NCI-H345 (cell line): ENCODE measurements around the gene ST7.
A peak's percentile ranks its signal among the peaks of the same experiment; 100 is the strongest.
"Not testable (repeated sequence)": the region's sequence is repeated elsewhere in the genome, so short reads cannot be mapped to it uniquely, and the experiment has no call there.

Experiments used
- DNase-seq: peaks from one replicate; lab custom pipeline; 2025; lab: John Stamatoyannopoulos, UW

The ST7 gene

DNA sequence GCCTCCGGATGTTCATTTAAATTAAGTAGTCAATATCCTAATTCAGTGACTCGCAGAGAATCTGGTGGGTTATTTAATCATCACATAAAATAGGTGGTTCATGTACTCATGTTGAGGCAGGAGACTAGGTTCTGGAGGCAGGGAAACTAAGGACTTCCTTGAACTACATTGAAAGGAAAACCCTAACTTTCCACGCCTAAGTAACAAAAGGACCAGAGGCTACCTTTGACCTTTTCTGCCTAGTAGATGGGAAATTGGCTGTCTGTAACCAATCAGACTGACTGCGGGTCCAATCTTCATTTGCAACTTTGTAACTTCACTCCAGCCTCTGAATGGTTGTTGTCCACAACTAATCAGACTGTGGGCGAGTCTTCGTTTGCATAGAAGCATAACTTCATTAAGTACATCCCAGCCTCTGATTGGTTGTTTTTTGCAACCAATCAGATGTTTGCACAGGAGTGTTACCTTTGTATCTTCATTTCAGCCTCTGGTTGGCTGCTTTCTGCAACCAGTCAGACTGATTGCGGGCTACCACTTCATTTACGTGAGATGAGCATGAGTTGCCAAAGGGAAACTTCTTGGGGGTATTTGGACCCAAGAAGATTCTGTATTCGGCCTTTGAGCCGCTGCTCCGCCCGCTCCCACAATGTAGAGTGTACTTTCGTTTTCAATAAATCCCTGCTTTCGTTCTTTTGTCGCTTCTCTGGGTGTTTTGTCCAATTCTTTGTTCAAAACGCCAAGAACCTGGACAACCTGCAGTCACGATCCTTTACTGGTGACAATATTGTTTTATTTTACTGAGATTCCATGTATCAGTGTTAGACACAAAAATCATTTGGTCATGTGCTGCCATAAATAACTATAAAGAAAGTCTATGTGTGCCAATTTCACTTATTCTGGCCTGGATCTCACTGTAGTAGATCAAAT is 1.7 kb upstream of the ST7 start:
- DNase-seq: no peak

DNA sequence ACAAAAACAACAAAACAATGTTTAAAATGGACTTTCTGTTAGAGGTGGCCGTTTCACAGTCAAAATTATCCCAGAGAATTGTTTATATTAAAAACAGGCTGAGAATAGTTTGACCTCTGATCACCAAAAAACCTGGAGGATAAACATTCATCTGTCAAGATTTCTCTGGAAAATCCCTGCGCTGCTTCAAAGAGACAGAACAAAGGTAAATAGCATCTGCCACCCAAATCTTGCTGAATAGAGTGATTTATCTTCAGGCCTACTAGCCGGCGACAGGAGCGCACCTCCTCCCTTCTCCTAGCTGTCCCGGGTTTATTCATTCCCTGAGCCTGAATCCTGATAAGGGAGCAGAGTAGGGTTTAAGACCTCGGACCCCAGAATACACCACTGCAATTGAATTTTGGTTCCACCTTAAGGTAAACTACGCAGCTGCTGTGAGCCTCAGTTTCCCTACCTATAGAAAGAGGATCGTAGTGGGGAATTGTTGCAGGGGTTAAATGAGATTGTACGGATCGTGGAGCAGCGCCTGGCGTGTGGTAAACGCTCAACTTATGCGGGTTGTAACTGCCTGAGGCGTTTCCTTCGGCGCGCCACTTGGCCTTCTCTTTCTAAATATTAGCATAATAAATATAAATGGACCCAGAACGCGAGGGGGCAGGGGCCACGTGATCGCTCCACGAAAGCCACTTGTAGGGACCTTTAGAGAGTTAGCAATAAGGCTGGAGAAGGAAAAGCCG is 498 bp upstream of the ST7 start:
- DNase-seq: peak; percentile 70

DNA sequence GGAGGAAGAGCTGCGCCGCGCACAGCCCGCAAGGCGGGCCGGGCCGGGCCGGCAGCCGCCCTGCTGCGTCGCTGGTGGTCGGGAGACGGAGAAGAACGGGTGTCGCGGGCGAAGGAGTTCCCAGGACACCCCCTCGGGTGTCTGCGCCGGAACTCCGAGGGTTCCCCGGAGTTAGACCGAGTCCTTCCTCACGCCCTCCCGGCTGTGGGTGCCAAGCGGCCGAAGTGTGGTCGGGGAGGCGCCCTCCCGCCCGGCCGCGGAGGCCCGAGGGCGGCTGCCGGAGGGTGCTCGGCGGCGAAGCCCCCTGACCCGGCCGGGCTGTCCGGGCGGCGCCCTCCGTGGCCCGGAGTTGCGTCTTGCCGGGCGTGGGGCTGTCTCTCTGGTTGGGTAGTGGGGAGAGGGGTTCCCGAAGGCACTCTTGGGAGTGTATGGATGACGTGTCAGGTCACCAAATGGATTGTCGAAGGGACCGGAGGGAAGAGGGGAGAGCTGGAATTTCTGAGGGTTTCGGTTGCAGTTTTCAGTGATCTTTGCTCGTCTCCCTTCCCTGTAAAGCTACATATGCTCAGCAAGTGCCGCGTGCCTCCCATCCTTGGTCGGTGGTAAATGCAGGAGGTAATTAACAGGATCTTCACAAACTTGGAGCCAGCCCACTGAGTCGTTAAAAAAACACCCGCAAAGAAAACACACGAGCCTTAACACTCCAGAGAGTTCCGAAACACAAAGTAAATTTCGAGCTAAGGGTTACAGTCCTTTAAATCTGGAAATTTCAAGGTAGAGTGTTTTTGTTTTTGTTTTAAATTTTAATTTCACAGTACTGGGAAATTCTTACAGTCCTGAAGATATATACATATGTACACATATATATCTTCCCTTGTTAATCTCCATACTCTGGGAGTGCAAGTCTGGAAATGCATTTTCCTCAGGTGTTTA is 871 bp downstream of the ST7 start:
- DNase-seq: peak; percentile 78

DNA sequence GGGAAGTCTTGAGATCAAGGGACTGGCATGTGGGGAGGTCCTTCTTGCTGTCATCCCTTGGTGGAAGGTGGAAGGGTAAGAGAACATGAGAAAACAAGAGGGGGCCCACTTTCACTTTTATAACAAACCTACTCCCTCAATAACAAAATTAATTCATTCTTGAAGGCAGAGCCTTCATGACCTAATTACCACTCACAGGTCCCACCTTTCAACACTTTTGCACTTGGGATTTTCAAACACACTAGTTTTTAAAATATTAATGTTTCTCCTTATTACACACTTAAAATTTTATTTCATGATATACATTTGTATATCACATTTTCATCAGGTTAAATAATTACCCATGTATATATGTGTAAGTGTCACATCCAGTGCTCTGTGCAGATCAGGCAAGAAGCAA is 2.0 kb downstream of the ST7 start:
- DNase-seq: no peak

DNA sequence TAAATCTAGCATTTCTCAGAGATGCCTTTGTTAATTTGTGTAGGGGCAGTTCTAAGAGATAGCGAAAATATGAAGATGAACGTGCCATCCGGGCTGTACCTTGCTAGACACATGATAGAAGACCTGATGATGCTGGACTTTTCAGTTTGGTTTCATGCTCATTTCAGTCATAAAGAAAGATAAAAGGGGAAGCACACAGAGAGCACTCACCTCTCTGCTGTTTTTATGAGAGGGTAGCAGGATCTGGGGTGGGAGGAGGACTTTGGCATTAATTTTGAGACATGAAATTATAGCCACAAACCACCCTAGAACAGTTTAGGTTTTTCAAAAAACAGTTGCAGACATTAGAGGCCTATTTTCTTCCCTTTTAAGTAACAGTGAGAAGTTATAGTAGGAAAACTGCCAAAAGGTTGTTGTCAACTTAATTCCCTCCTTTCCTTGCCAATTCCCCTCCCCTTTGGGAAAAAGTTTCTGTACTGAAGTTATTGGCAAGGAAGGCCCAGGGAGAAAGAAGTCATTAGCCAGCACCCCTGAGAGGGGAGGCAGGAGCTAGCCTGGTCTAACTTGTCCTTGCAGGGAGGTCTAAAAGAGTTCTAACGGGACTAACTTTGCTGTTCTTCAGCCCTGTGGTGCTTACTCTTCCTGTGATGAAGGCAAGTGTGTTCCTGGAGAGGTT is 2.6 kb downstream of the ST7 start:
- DNase-seq: no peak

DNA sequence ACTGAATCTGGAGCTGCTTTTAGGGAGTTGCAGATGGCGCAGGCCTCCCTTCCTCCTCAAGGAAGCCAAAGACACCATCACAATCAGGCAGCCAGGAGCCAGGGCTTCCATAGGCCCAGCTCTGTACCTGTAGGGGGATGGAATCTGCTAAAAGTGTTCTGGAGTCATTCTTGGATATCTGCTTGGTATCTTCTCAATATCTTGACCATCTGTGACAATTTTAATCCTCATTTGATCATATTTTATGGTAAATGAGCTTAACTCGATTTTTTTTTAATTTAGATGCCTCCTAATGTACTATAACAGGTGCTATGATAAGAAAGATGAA is 3.1 kb downstream of the ST7 start:
- DNase-seq: no peak

DNA sequence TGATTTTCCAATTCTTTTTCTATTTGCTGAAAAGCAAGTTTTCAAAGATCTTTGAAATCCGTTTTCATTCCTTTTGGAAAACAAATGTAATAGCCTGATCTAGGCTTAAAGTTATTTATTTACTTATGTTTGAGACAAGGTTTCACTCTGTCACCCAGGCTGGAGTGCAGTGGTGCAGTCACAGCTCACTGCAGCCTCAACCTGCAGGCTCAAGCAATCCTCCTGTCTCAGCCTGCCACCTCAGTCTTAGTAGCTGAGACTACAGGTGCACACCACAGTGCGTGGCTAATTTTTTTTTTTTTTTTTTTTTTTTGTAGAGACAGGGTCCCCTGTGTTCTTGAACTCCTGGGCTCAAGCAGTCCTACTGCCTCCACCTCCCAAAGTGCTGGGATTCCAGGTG is 4.6 kb downstream of the ST7 start:
- no peak for DNase-seq

DNA sequence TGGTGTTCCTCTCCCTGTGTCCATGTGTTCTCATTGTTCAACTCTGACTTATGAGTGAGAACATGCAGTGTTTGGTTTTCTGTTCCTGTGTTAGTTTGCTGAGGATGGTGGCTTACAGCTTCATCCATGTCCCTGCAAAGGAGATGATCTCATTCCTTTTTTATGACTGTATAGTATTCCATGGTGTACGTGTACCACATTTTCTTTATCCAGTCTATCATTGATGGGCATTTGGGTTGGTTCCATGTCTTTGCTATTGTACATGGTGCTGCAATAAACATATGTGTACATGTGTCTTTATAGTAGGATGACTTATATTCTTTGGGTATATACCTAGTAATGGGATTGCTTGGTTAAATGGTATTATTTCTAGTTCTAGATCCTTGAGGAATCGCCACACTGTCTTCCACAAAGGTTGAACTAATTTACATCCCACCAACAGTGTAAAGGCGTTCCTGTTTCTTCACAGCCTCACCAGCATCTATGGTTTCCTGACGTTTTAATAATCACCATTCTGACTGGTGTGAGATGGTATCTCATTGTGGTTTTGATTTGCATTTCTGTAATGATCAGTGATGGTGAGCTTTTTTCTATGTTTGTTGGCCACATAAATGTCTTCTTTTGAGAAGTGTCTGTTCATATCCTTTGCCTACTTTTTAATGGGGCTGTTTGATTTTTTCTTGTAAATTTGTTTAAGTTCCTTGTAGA is 8.8 kb downstream of the ST7 start:
- not testable (repeated sequence) for DNase-seq

DNA sequence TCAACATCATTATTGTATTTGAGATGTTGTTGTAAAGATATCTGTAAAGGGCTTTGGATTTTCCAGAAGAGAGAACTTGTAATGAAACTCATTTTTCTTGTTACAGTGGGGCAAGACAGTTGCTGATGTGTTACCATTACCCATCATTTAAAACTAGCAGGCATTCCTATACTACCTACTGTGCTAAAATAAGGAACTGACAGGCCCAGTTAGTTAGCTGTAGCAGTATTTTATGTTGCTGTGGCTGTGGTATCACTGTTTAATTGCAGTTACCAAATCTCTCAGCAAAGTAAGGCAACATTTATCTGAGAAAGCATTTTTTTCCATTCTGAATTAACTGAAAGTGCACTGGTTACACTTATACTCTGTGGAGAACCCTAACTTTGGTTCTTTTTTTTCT is 9.9 kb downstream of the ST7 start:
- DNase-seq: no peak

DNA sequence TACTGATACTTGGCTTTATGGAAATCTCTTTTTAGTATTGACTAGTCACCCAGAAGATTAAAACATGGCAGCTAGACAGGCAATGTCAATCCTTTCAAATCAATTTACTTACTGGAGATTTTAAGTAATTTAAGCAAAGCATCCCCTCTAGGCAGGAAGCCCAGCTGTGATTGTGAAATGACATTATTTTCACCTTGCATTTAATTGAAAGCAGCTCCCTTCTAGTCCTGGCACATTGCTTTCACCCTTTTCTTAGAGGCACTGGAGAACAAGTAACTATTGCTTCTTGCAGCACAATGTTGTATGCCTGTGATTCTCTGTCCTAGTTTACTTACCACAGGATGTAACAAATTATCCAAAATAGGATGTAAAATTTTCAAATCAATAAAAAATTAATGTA is 13.3 kb downstream of the ST7 start:
- DNase-seq: no peak

DNA sequence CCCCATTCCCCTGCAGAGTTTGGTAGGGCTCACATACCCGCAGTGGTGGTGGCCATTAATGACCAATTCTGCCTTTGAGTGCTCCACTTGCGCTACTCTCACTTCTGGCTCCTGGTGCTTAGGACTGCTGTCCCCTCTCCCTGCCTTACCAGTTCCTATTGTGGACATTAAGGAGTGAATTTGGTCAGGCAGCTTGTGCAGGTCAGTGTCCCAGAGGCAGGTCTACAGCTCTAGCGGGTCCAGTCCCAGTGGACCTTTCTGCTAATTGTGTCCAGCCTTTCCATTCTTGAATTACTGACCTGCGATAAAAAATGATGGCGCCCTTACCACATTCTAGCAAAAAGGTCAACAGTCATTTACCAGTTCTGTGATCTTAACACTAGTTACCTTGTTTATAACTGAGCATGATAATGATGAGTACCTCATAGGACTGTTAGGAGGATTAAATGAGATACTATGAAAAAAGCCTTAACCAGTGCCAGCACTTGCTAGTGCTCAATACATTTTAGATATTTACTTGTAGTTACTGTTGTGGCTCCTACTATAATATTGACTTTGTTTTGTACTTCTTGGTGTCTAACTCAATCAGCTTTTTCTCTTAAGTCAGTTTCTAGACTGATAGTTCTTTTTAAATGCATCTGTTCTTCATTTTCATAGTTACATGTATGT is 14.1 kb downstream of the ST7 start:
- DNase-seq: no peak

DNA sequence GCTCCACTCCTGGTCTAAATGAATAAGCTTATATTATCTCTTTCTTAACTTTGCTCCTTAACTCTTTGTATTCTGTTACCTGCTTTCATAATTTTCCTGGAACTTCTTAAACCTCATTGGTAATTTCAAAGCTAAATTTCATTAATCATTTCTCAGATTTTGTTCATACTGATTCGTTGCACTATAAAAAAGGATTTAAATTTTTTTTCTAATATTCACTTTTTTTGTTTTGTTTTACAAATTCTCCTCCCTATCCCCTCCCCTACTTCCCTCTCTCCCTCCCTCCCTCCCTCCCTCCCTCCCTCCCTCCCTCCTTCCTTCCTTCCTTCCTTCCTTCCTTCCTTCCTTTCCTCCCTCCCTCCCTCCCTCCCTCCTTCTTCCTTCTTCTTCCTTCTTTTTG is 14.7 kb downstream of the ST7 start:
- DNase-seq: no peak

DNA sequence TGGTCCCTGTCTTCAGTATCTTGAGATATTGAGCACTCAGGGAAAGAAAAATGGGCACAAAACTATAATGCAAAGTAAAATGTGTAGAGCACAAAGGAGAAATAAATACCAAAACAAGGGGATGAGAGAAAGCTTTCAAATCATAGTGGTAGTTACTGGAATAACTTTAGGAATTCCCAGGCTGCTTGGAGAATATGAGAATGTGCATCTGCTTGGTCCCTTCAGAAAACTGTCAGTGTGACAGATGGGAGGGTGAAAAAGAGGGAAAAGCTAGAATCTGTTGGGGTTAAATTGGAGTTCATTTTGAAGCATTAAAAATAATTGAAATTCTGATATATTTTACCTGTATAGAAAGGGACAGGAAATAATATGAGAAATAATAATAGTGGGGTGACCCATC is 15.3 kb downstream of the ST7 start:
- no peak for DNase-seq

DNA sequence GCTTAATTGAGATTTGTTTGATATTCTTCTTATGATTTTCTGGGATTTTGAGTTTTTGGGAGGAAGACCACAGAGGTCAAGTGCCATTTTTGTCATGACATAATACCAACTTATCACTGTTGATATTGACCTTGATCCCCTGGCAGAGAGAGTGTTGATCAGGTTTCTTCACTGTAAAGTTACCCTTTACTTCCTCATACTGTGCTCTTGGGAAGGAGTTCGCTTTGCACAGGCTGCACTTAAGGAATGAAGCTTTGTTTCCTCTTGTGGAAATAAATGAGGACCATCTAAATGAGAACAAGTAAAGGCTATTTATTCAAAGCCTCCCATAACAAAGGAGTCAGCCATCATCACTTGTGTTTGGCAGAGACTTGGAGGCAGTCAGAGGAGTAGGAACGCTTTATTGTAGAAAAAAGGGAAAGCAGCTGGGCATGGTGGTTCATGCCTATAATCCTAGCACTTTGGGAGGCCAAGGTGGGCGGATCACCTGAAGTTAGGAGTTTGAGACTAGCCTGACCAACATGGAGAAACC is 16.1 kb downstream of the ST7 start:
- DNase-seq: no peak

DNA sequence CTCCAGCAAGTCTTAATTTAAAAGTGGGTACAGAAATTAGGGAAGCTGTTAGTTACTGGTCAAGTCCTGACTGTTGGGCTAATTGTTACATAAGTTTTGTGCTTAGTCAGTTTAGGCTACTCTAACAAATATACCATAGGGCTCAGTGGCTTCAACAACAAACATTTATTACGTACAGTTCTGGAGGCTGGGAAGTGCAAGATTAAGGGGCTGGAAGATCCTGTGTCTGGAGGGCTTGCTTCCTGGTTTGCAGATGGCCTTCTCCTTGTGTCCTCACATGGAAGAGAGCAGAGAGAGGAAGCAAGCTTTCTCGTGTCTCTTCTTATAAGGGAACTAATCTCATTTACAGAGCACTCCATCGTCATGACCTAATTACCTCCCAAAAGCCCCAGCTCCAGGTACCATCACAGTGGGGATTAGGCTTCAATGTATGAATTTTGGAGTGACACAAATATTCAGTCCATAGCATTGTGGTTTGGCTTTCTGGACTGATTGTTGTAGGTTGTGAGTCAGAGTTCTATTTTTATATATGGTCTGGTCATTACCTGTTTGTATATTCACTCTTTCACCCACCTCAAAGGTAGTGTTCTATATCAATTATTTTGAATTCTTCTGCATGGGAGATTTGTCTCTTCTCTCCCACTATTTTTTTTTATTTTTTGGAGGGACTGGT is 17.1 kb downstream of the ST7 start:
- DNase-seq: no peak

DNA sequence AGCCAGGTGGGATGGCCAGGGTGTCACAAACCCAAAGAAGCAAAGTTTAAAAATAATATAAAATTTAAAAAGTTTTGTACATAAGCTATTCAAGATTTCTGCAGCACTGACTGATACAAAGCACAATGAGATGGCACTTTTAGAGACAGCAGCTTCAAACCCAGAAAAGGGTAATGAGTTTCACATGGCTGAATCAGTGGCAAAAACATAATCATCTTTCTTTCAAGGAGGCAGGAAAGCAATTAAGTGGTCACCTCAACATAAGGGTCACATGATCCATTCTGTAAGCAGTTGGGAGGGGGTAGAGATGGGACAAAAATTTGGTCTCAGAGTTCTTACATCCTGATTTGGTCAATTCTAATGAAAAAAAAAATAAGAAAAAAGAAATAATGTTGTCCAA is 17.9 kb downstream of the ST7 start:
- not testable (repeated sequence) for DNase-seq

DNA sequence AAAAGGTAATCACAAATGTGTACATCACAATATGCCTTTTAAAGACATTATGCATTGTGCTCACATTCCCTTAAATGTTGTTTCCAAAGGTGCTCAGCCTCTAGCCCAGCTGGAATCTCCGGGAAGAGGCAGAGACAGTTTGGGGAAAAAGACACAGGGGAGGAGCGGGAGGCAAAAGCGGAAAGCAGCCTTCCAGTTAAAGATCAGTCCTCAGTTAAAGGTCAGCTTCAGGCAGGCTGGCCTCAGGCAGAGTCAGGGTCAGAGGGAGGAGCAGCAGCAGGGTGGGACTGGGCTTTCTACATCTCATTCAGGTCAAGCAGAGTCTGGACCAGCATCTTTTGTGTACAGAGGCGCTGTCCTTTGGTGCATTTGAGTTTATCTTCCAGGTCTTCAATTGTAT is 18.6 kb downstream of the ST7 start:
- no peak for DNase-seq

DNA sequence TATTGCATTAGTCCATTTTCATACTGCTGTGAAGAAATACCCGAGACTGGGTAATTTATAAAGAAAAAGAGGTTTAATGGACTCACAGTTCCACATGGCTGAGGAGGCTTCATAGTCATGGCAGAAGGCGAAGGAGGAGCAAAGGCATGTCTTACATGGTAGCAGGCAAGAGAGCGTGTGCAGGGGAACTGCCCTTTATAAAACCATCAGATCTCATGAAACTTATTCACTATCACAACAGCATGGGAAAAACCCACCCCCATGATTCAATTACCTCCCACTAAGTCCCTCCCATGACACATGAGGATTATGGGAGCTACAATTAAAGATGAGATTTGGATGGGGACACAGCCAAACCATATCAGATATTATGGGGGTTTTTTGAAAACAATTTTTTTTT is 21.7 kb downstream of the ST7 start:
- not testable (repeated sequence) for DNase-seq

DNA sequence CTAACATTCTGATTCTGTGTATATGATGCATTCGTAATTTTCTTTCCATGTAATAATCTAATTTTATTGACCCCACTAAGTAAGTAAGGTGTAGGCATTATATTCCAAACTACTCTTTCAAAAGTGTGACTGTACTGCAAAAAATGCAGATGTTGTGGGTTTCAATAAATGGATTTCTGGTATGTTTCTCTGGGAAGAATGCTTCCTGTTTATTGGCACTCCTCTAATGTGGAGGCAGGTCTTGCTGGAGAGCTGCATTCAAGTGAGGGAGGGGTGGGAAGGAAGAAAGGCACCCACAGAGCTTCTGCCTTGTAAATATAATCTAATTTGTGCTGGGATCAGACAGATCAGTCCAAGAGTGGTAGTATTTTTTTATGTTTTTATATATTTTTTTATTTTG is 23.9 kb downstream of the ST7 start:
- no peak for DNase-seq

DNA sequence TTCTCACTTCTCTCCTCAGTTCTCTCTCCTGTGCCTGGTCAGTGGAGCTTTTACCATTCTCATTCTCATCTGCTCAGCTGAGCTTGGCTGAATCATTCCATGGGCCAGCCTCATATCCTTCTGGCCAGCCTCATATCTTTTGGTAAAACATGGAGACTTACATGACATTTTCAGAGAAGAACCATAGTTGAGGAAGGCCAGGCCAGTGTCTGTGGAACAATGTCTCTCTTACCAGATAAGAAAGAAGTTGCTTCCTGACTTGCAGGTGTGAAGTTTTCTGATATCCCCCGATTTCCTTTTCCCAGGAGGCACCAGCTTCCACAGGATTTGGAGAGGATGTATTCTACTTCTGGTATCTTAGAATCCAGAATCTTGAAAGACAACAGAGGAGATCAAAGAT is 24.7 kb downstream of the ST7 start:
- DNase-seq: no peak
